Fibroblast of skin of left biceps (primary cell): ENCODE results near the gene RAPGEF5.

Experiments used
- DNase-seq, 2 experiments: peaks; one replicate each; pipeline ENCODE4 v3.0.0-alpha.2; 2013; ENCODE audit warnings: low read depth in 2 of 2

The RAPGEF5 gene

GRCh38 chr7:22256541-22257096 lies 100.3 kb downstream of the RAPGEF5 start:
- no peak for DNase-seq

- DNase-seq = no peak
Measured at GRCh38 chr7:22255834-22256233, 101.1 kb downstream of the RAPGEF5 start.

GRCh38 chr7:22255342-22255741 lies 101.6 kb downstream of the RAPGEF5 start:
- DNase-seq = no peak

GRCh38 chr7:22252936-22253536 lies 103.9 kb downstream of the RAPGEF5 start:
- DNase-seq = no peak

- DNase-seq = no peak
Measured at GRCh38 chr7:22252016-22252415, 104.9 kb downstream of the RAPGEF5 start.

GRCh38 chr7:22251281-22251680 lies 105.7 kb downstream of the RAPGEF5 start:
- no peak for DNase-seq

GRCh38 chr7:22250390-22250789 lies 106.6 kb downstream of the RAPGEF5 start:
- DNase-seq = no peak

- DNase-seq = no peak
Measured at GRCh38 chr7:22248111-22248809, 108.7 kb downstream of the RAPGEF5 start.

GRCh38 chr7:22241805-22242390 lies 115.1 kb downstream of the RAPGEF5 start:
- no peak for DNase-seq

- DNase-seq = no peak
Measured at GRCh38 chr7:22240904-22241571, 115.9 kb downstream of the RAPGEF5 start.

GRCh38 chr7:22238354-22239311 lies 118.3 kb downstream of the RAPGEF5 start:
- no peak for DNase-seq

GRCh38 chr7:22235134-22235533 lies 121.8 kb downstream of the RAPGEF5 start:
- no peak for DNase-seq

- DNase-seq = no peak
Measured at GRCh38 chr7:22234227-22234626, 122.7 kb downstream of the RAPGEF5 start.

- no peak for DNase-seq
Measured at GRCh38 chr7:22231806-22232205, 125.1 kb downstream of the RAPGEF5 start.

- no peak for DNase-seq
Measured at GRCh38 chr7:22231141-22231540, 125.8 kb downstream of the RAPGEF5 start.

GRCh38 chr7:22230238-22230637 lies 126.7 kb downstream of the RAPGEF5 start:
- no peak for DNase-seq

- DNase-seq = no peak
Measured at GRCh38 chr7:22229148-22229547, 127.8 kb downstream of the RAPGEF5 start.

GRCh38 chr7:22223807-22224206 lies 133.1 kb downstream of the RAPGEF5 start:
- DNase-seq = no peak

- DNase-seq = no peak
Measured at GRCh38 chr7:22220941-22221340, 136.0 kb downstream of the RAPGEF5 start.

- DNase-seq = no peak
Measured at GRCh38 chr7:22219739-22220493, 137.0 kb downstream of the RAPGEF5 start.
